Hepatocyte (in vitro differentiated cells): ENCODE data around the gene SYT1. TPM values are rescaled to one million over a fixed set of nuclear protein-coding genes. Genes with fewer than 3 reads are reported as not detected.

ENCODE experiments used
- DNase-seq: peaks from one replicate; pipeline ENCODE4 v3.0.0-alpha.2; 2016; ENCODE audit warnings: low spot score
- H2AFZ ChIP-seq: fragments of 200-600 bp; sonication (generic); 2 replicates; pipeline ENCODE4 v1.6.0; 2016; ENCODE audit warnings: antibody characterized with exemption, mild to moderate bottlenecking
- H3K27ac ChIP-seq: fragments of 200-600 bp; sonication (generic); 2 replicates; pipeline ENCODE4 v1.5.1; 2016; ENCODE audit warnings: mild to moderate bottlenecking
- H3K27me3 ChIP-seq: fragments of 200-600 bp; sonication (generic); 2 replicates; pipeline ENCODE4 v1.6.1; 2016
- H3K36me3 ChIP-seq: fragments of 200-600 bp; sonication (generic); replicated peaks from 2 replicates; pipeline ENCODE4 v1.5.1; 2016; ENCODE audit warnings: low read depth; ENCODE audit not compliant: insufficient read depth
- H3K4me1 ChIP-seq: fragments of 200-600 bp; sonication (generic); 2 replicates; pipeline ENCODE4 v1.5.1; 2016; ENCODE audit warnings: mild to moderate bottlenecking, moderate library complexity; ENCODE audit not compliant: insufficient read depth
- H3K4me2 ChIP-seq: fragments of 200-600 bp; sonication (generic); 2 replicates; pipeline ENCODE4 v1.6.0; 2016
- H3K4me3 ChIP-seq: fragments of 200-600 bp; sonication (generic); 2 replicates; pipeline ENCODE4 v1.5.1; 2016; ENCODE audit warnings: mild to moderate bottlenecking
- H3K79me2 ChIP-seq: fragments of 200-600 bp; sonication (generic); 2 replicates; pipeline ENCODE4 v1.6.0; 2017; ENCODE audit warnings: mild to moderate bottlenecking
- H3K9me2 ChIP-seq: fragments of 200-600 bp; sonication (generic); replicated peaks from 2 replicates; pipeline ENCODE4 v1.6.0; 2017; ENCODE audit warnings: mild to moderate bottlenecking; ENCODE audit not compliant: insufficient read depth
- H3K9me3 ChIP-seq: fragments of 200-600 bp; sonication (generic); 2 replicates; pipeline ENCODE4 v1.5.1; 2016; ENCODE audit warnings: low read depth, mild to moderate bottlenecking
- H4K20me1 ChIP-seq: fragments of 200-600 bp; sonication (generic); 2 replicates; pipeline ENCODE4 v1.6.0; 2016; ENCODE audit warnings: mild to moderate bottlenecking; ENCODE audit not compliant: insufficient read depth, poor library complexity, severe bottlenecking
- EZH2 ChIP-seq: fragments of 200-600 bp; sonication (generic); IDR thresholded peaks from 2 replicates; pipeline ENCODE4 v1.6.1; 2016; ENCODE audit warnings: antibody characterized with exemption, mild to moderate bottlenecking, borderline replicate concordance
- EZH2phosphoT487 ChIP-seq: fragments of 200-600 bp; sonication (generic); IDR thresholded peaks from one replicate; pipeline ENCODE4 v1.6.1; 2018; ENCODE audit warnings: antibody characterized with exemption, mild to moderate bottlenecking, low read depth, moderate library complexity; ENCODE audit not compliant: unreplicated experiment, severe bottlenecking
- WGBS: methylation state at CpG from one replicate; pipeline ENCODE4 v1.1.6; 2016; ENCODE audit warnings: low lambda C conversion rate; ENCODE audit errors: missing lambda C conversion rate; 5-methylcytosine and 5-hydroxymethylcytosine counted together
- polyA plus RNA-seq: library from polyadenylated mRNA; unstranded; fragments of >200 nt; fragmentation: Nextera tagmentation; extraction: Ambion mirVana; gene quantifications from 2 replicates; pipeline ENCODE4 v1.2.1, GENCODE V29; 2016
- total RNA-seq: library from RNA; depleted of rRNA; stranded (reverse); fragments of >200 nt; gene quantifications from 2 replicates; pipeline ENCODE4 v1.2.3, GENCODE V29; 2014
- TF ChIP-seq, protein P1 (sequence below): fragments of 200-600 bp; sonication (generic); IDR thresholded peaks from 2 replicates; pipeline ENCODE4 v1.5.1; 2016; ENCODE audit warnings: antibody characterized with exemption, mild to moderate bottlenecking; ENCODE audit not compliant: poor library complexity

The SYT1 gene
- total and polyA plus RNA-seq, 2 experiments from 2014 or later = 1.3 to 2.5 TPM

DNA sequence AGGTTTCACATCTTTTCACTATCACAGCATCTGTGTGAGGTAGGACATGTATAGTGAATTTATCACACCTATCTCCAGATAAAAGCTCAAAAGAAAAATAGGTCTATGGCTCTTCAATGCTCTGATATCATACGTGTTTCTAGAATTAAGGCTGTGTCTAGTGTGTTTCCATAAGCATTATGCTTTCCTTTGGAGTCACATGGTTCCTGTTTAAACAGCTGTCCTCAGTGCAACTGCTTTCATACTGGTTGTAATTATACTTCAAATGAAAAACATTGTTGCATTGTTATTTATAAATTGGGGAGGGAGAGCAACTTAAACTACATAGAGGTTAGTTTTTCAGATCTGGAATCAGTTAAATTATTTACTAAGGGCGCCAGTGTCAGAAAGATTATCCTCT is 151.6 kb downstream of the SYT1 start:
- no peaks in the 10 kb centered on the region for H3K36me3 ChIP-seq
- no peaks in the 10 kb centered on the region for H4K20me1 ChIP-seq
- no peaks in the 10 kb centered on the region for H3K79me2 ChIP-seq
- no peaks in the 10 kb centered on the region for H3K4me1 ChIP-seq
- DNase-seq = no peak
- H3K9me3 ChIP-seq = no peaks in the 10 kb centered on the region
- no peak overlapping the region for H3K4me3 ChIP-seq
- TF ChIP-seq EZH2phosphoT487 (no peak), EZH2 (no peak)
- TF ChIP-seq, protein P1, sequence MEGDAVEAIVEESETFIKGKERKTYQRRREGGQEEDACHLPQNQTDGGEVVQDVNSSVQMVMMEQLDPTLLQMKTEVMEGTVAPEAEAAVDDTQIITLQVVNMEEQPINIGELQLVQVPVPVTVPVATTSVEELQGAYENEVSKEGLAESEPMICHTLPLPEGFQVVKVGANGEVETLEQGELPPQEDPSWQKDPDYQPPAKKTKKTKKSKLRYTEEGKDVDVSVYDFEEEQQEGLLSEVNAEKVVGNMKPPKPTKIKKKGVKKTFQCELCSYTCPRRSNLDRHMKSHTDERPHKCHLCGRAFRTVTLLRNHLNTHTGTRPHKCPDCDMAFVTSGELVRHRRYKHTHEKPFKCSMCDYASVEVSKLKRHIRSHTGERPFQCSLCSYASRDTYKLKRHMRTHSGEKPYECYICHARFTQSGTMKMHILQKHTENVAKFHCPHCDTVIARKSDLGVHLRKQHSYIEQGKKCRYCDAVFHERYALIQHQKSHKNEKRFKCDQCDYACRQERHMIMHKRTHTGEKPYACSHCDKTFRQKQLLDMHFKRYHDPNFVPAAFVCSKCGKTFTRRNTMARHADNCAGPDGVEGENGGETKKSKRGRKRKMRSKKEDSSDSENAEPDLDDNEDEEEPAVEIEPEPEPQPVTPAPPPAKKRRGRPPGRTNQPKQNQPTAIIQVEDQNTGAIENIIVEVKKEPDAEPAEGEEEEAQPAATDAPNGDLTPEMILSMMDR = no peak
- 62% methylated on average over 2 of the region's 2 CpGs for WGBS
- no peak overlapping the region for H2AFZ ChIP-seq
- H3K9me2 ChIP-seq = no peaks in the 10 kb centered on the region
- no peaks in the 10 kb centered on the region for H3K27me3 ChIP-seq
- H3K4me2 ChIP-seq = no peak overlapping the region
- no peak overlapping the region for H3K27ac ChIP-seq

DNA sequence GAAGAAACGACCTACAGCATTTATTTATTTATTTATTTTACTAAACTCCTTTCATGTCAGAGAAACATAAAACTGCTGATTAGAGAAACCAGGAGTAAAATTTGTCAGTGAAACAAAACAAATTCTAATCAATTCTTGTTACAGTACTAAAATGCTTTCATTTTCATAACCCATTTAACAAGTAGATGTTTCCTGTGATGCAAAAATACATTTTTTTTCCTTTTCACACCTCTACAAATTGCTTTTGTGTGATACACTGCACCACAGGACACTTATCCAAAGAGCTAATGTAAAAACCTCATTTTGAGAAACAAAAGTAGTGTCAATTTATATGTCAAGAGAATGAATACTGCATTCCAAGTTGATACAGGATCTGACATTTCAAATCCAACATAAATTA is 155.1 kb downstream of the SYT1 start:
- Histone ChIP-seq H3K9me3 (no peaks in the 10 kb centered on the region), H3K27ac (no peak overlapping the region), H2AFZ (no peak overlapping the region), H3K4me1 (no peaks in the 10 kb centered on the region), H3K9me2 (no peaks in the 10 kb centered on the region), H3K27me3 (no peaks in the 10 kb centered on the region), H3K4me2 (no peak overlapping the region), H3K79me2 (no peaks in the 10 kb centered on the region), H4K20me1 (no peaks in the 10 kb centered on the region), H3K4me3 (no peak overlapping the region), H3K36me3 (no peaks in the 10 kb centered on the region)
- 61% methylated on average over 1 of the region's 1 CpG for WGBS
- TF ChIP-seq, protein P1 = no peak
- TF ChIP-seq EZH2phosphoT487 = no peak
- no peak for TF ChIP-seq EZH2
- DNase-seq = no peak

DNA sequence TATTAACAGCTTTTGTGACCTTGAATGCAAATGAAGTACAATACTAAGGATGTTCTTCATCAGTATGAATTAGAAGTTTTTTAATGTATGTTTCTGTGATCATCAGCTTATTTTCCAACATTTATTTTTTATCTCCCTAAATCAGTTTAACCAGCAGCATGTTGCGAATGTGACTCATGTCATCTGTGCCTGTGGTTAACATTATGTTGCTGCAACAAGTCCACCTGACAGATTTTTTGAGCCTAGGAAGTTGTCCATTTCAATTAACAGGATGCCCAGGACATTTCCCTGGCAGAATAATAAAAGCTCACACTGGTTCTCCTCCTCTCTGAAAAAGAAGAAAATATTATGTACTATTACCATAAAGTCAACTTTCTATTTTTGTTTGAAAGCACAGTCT is 155.5 kb downstream of the SYT1 start:
- Histone ChIP-seq H3K4me2 (no peak overlapping the region), H3K9me3 (no peaks in the 10 kb centered on the region), H3K27ac (no peak overlapping the region), H3K27me3 (no peaks in the 10 kb centered on the region), H3K9me2 (no peaks in the 10 kb centered on the region), H3K4me1 (no peaks in the 10 kb centered on the region), H2AFZ (no peak overlapping the region), H3K79me2 (no peaks in the 10 kb centered on the region), H3K36me3 (no peaks in the 10 kb centered on the region), H3K4me3 (no peak overlapping the region), H4K20me1 (no peaks in the 10 kb centered on the region)
- WGBS = 87% methylated on average over 1 of the region's 1 CpG
- TF ChIP-seq EZH2phosphoT487 (no peak), EZH2 (no peak)
- TF ChIP-seq, protein P1 = no peak
- no peak for DNase-seq

DNA sequence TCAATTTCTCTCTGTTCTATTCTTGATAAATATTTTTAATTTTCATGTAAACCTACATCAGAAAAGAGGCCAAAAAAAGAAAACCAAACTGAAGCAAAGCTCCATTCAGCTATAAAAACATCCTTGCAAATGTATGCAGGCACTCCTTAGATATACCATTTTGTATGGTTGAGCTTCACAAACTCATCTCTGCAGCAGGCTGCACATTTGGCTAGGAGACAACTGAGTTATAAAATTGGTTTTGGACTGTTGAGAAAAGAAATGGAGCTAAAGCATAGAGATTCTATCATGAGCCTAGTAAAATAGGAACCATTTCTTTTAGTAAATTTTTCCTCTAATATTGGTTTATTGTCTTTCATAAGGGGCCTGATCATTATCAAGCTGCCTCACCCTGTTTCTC is 156.4 kb downstream of the SYT1 start:
- no peak overlapping the region for H3K4me3 ChIP-seq
- no peaks in the 10 kb centered on the region for H3K79me2 ChIP-seq
- DNase-seq = no peak
- H2AFZ ChIP-seq = no peak overlapping the region
- H3K9me3 ChIP-seq = no peaks in the 10 kb centered on the region
- no peaks in the 10 kb centered on the region for H3K36me3 ChIP-seq
- H3K27me3 ChIP-seq = no peaks in the 10 kb centered on the region
- no peaks in the 10 kb centered on the region for H3K9me2 ChIP-seq
- H3K4me2 ChIP-seq = no peak overlapping the region
- TF ChIP-seq EZH2 (no peak), EZH2phosphoT487 (no peak)
- TF ChIP-seq, protein P1 = no peak
- no peak overlapping the region for H3K27ac ChIP-seq
- no peaks in the 10 kb centered on the region for H4K20me1 ChIP-seq
- no peaks in the 10 kb centered on the region for H3K4me1 ChIP-seq
